CD1c-positive myeloid dendritic cell (primary cell): ENCODE data around the gene CLEC4D.
"Not testable (repeated sequence)": the region's sequence is repeated elsewhere in the genome, so short reads cannot be mapped to it uniquely, and the experiment has no call there.

ENCODE experiments used
- DNase-seq: peaks from one replicate; pipeline ENCODE4 v3.0.0-alpha.2; 2016; ENCODE audit errors: extremely low spot score

The CLEC4D gene

GRCh38 chr12:8532045-8532444, 18.7 kb downstream of the CLEC4D start:
- DNase-seq: no peak

GRCh38 chr12:8537820-8538219, 24.5 kb downstream of the CLEC4D start:
- not testable (repeated sequence) for DNase-seq

- DNase-seq: peak; percentile 85
Observed at GRCh38 chr12:8540831-8541230, 27.5 kb downstream of the CLEC4D start, which contains the start of gene CLEC4E. Gene CLEC4E (minus strand): TSS chr12:8540905. CDS start chr12:8540797, 108 bp downstream.

GRCh38 chr12:8541562-8541961, 28.3 kb downstream of the CLEC4D start:
- no peak for DNase-seq

- DNase-seq: peak; percentile 86
Observed at GRCh38 chr12:8544295-8544694, 31.0 kb downstream of the CLEC4D start.

- peak; percentile 25 for DNase-seq
Observed at GRCh38 chr12:8546591-8546990, 33.3 kb downstream of the CLEC4D start.

GRCh38 chr12:8547645-8548044, 34.3 kb downstream of the CLEC4D start:
- no peak for DNase-seq

- DNase-seq: no peak
Observed at GRCh38 chr12:8548192-8548591, 34.9 kb downstream of the CLEC4D start.

- DNase-seq: no peak
Observed at GRCh38 chr12:8549381-8549780, 36.1 kb downstream of the CLEC4D start.

GRCh38 chr12:8553088-8553627, 39.9 kb downstream of the CLEC4D start:
- no peak for DNase-seq

- no peak for DNase-seq
Observed at GRCh38 chr12:8554451-8555195, 41.3 kb downstream of the CLEC4D start.

- DNase-seq: no peak
Observed at GRCh38 chr12:8556531-8557097, 43.3 kb downstream of the CLEC4D start.

GRCh38 chr12:8559676-8560075, 46.4 kb downstream of the CLEC4D start:
- no peak for DNase-seq

- DNase-seq: no peak
Observed at GRCh38 chr12:8561011-8561410, 47.7 kb downstream of the CLEC4D start.

GRCh38 chr12:8562310-8562709, 49.0 kb downstream of the CLEC4D start:
- no peak for DNase-seq

- no peak for DNase-seq
Observed at GRCh38 chr12:8563356-8563755, 50.1 kb downstream of the CLEC4D start.

- no peak for DNase-seq
Observed at GRCh38 chr12:8564656-8565055, 51.4 kb downstream of the CLEC4D start.

- DNase-seq: peak; percentile 75
Observed at GRCh38 chr12:8566052-8566451, 52.7 kb downstream of the CLEC4D start.

GRCh38 chr12:8566525-8566924, 53.2 kb downstream of the CLEC4D start:
- peak; percentile 25 for DNase-seq
